ENCODE data around the gene SCRT2.

The SCRT2 gene

GRCh38 chr20:682123-682522, 6.5 kb upstream of the SCRT2 start:
- Histone ChIP-seq H3K36me3 (ENCODE audit: insufficient read depth, low read length) (no peaks in the 10 kb centered on the region), H3K27me3 (ENCODE audit: insufficient read depth, low read length) (no peaks in the 10 kb centered on the region), H4K20me1 (ENCODE audit: insufficient read depth, low read length) (no peaks in the 10 kb centered on the region)

GRCh38 chr20:680638-681187, 5.1 kb upstream of the SCRT2 start:
- Histone ChIP-seq H3K79me2 (ENCODE audit: insufficient read depth, low read length) (no peaks in the 10 kb centered on the region), H3K36me3 (ENCODE audit: insufficient read depth, low read length) (no peaks in the 10 kb centered on the region), H3K9me3 (ENCODE audit: low read length) (no peaks in the 10 kb centered on the region), H3K9me2 (ENCODE audit: low read depth, low read length) (no peaks in the 10 kb centered on the region), H3K27me3 (ENCODE audit: insufficient read depth, low read length) (no peaks in the 10 kb centered on the region), H3K9ac (ENCODE audit: low read length) (no peak overlapping the region), H3K4me2 (ENCODE audit: low read length) (no peak overlapping the region), H3K4me1 (ENCODE audit: insufficient read depth, low read length, severe bottlenecking) (no peaks in the 10 kb centered on the region), H3K4me3 (ENCODE audit: low read depth, low read length, poor library complexity, severe bottlenecking) (no peak overlapping the region), H3F3A (ENCODE audit: insufficient read depth, low read length) (no peaks in the 10 kb centered on the region), H4K20me1 (ENCODE audit: insufficient read depth, low read length) (no peaks in the 10 kb centered on the region), H3K27ac (ENCODE audit: low read depth, low read length, poor library complexity, severe bottlenecking) (no peak overlapping the region), H2AFZ (ENCODE audit: low read length) (no peak overlapping the region)
- TF ChIP-seq EZH2 (IDR thresholded peaks at IDR 0.05; ENCODE audit: borderline replicate concordance, low read length) = no peak

More at GRCh38 chr20:682123-682522, 6.5 kb upstream of the SCRT2 start:
- Histone ChIP-seq H3K4me3 (ENCODE audit: low read depth, low read length, poor library complexity, severe bottlenecking) (no peak overlapping the region), H3K9me2 (ENCODE audit: low read depth, low read length) (no peaks in the 10 kb centered on the region), H2AFZ (ENCODE audit: low read length) (no peak overlapping the region), H3K4me2 (ENCODE audit: low read length) (no peak overlapping the region), H3K79me2 (ENCODE audit: insufficient read depth, low read length) (no peaks in the 10 kb centered on the region), H3K9me3 (ENCODE audit: low read length) (no peaks in the 10 kb centered on the region), H3K4me1 (ENCODE audit: insufficient read depth, low read length, severe bottlenecking) (no peaks in the 10 kb centered on the region), H3K27ac (ENCODE audit: low read depth, low read length, poor library complexity, severe bottlenecking) (no peak overlapping the region), H3K9ac (ENCODE audit: low read length) (no peak overlapping the region), H3F3A (ENCODE audit: insufficient read depth, low read length) (no peaks in the 10 kb centered on the region)
- TF ChIP-seq EZH2 (IDR thresholded peaks at IDR 0.05; ENCODE audit: borderline replicate concordance, low read length) (no peak), CTCF (IDR thresholded peaks at IDR 0.05; ENCODE audit: low read length) (no peak)

GRCh38 chr20:677957-678356, 2.4 kb upstream of the SCRT2 start:
- Histone ChIP-seq H3K4me1 (ENCODE audit: insufficient read depth, low read length, severe bottlenecking) (no peaks in the 10 kb centered on the region), H3K9me2 (ENCODE audit: low read depth, low read length) (no peaks in the 10 kb centered on the region), H2AFZ (ENCODE audit: low read length) (no peak overlapping the region), H3K27me3 (ENCODE audit: insufficient read depth, low read length) (no peaks in the 10 kb centered on the region), H3K36me3 (ENCODE audit: insufficient read depth, low read length) (no peaks in the 10 kb centered on the region), H3K79me2 (ENCODE audit: insufficient read depth, low read length) (no peaks in the 10 kb centered on the region), H3K4me3 (ENCODE audit: low read depth, low read length, poor library complexity, severe bottlenecking) (no peak overlapping the region), H3F3A (ENCODE audit: insufficient read depth, low read length) (no peaks in the 10 kb centered on the region), H4K20me1 (ENCODE audit: insufficient read depth, low read length) (no peaks in the 10 kb centered on the region), H3K4me2 (ENCODE audit: low read length) (no peak overlapping the region), H3K9me3 (ENCODE audit: low read length) (no peaks in the 10 kb centered on the region), H3K9ac (ENCODE audit: low read length) (no peak overlapping the region), H3K27ac (ENCODE audit: low read depth, low read length, poor library complexity, severe bottlenecking) (no peak overlapping the region)
- no peak for TF ChIP-seq EZH2 (IDR thresholded peaks at IDR 0.05; ENCODE audit: borderline replicate concordance, low read length)
- no peak for TF ChIP-seq CTCF (IDR thresholded peaks at IDR 0.05; ENCODE audit: low read length)

GRCh38 chr20:676967-677366, 1.4 kb upstream of the SCRT2 start:
- H3K36me3 ChIP-seq (ENCODE audit: insufficient read depth, low read length) = no peaks in the 10 kb centered on the region
- no peak overlapping the region for H3K27ac ChIP-seq (ENCODE audit: low read depth, low read length, poor library complexity, severe bottlenecking)
- H3K4me2 ChIP-seq (ENCODE audit: low read length) = no peak overlapping the region
- H3K9me2 ChIP-seq (ENCODE audit: low read depth, low read length) = no peaks in the 10 kb centered on the region
- no peak overlapping the region for H2AFZ ChIP-seq (ENCODE audit: low read length)
- no peaks in the 10 kb centered on the region for H4K20me1 ChIP-seq (ENCODE audit: insufficient read depth, low read length)
- H3K27me3 ChIP-seq (ENCODE audit: insufficient read depth, low read length) = no peaks in the 10 kb centered on the region
- no peaks in the 10 kb centered on the region for H3K79me2 ChIP-seq (ENCODE audit: insufficient read depth, low read length)
- H3K4me3 ChIP-seq (ENCODE audit: low read depth, low read length, poor library complexity, severe bottlenecking) = no peak overlapping the region
- no peaks in the 10 kb centered on the region for H3K9me3 ChIP-seq (ENCODE audit: low read length)
- no peaks in the 10 kb centered on the region for H3K4me1 ChIP-seq (ENCODE audit: insufficient read depth, low read length, severe bottlenecking)
- no peaks in the 10 kb centered on the region for H3F3A ChIP-seq (ENCODE audit: insufficient read depth, low read length)
- H3K9ac ChIP-seq (ENCODE audit: low read length) = no peak overlapping the region
- TF ChIP-seq EZH2 (IDR thresholded peaks at IDR 0.05; ENCODE audit: borderline replicate concordance, low read length) = no peak
- no peak for TF ChIP-seq CTCF (IDR thresholded peaks at IDR 0.05; ENCODE audit: low read length)

Measured in OCI-LY1 (cell line).